ENCODE results near the gene WNT7A. TPM values are rescaled to one million over a fixed set of nuclear protein-coding genes. Genes with fewer than 3 reads are reported as not detected.

Gene WNT7A
- total RNA-seq, 1 donor from 2014 or later: 0.44 TPM

DNA sequence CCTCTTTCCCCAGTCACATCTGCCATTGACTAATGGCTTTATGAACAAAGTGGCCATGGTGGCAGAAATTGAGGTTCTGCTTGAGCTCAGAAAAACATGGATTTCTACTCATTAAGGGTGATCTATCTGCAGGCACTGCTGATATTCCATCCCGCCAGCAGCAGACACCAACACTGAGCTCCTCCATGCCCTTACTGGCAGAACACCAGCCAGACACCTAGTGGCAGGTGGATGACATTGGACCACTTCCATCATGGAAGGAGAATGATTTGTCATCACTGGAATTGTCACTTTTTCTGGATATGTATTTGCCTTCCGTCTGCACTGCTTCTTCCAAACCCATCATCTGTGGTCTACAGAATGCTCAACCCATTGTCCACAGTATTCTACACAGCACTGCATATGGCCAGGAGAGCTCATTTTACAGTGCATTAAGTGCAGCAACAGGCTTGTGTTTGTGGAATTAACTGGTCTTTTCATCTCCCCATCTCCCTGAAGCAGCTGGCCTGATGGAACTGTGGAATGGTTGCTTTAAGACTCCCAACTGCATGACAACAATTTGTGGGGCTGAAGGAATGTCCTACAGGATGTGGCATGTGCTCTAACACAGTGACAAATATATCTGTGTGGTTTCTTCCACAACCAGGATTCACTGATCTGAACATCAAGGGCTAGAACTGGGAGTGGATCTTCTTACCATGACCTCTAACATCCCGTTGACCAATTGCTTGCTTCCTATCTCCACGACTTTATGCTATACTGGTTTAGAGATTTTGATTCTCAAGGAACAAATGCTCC lies 103.4 kb downstream of the WNT7A start:
- intact Hi-C loops (cut with micrococcal nuclease): no loop called here

DNA sequence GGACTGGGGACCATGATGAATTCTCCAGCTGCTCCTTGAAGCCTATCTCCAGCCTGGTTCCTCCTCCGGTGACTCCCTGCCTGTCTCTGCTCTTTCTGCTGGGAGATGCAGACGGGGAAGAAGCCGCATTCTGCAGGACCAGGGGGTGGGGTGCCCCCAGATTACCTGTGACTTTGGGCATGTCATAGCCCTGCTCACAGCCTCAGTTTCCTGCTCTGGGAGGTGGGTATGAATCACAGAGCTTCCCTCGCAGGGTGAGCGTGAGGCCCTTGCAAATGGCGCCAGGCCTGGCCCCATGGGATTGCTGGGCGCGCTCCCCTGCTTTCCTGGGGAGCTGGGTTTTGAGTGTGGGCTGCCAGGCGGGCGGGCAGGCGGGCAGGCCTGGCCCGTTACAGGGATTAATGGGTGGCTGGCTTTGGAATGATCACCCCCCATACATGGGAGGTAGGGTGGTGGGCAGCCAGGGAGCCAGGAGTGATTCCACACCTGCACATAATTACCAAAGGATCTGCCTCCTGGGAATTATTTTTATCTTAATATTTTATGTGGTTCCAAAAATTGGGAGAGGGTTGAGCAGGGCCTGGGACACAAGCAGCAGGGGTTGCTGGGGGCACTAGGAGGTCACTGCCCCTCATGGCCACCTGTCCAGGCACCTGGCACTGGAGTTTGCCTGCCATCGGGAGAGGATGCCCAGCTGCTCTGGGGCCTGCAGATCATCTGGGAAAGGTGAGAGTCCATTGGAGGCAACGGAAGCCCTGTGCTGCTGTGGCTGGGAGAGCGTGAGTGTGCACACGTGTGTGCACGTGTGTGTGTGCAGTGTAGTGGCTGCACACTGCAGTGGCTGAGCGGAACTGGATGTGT lies 106.8 kb downstream of the WNT7A start:
- intact Hi-C loops (cut with micrococcal nuclease): no loop called here

DNA sequence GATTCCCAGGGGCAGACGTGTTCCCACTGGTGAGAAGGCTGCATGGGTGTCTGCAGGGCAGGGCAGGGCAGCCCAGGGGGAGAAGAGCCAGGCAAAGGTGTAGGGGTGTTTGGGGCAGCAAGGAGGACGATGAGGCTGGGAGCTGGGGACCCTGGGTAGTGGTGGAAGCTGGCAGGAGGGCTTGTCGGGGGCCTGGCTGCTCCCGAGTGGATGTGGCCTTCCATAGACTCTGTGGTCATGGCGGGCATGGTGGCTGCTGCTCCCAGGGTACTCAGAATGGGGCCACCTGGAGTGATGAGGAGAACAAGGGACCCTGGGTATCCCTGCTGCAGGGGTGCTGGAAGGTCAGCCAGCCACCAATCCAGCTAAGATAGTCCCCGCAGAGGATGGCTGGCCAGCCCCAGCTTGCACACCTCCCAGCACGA lies 107.5 kb downstream of the WNT7A start:
- intact Hi-C loops (cut with micrococcal nuclease): no loop called here

DNA sequence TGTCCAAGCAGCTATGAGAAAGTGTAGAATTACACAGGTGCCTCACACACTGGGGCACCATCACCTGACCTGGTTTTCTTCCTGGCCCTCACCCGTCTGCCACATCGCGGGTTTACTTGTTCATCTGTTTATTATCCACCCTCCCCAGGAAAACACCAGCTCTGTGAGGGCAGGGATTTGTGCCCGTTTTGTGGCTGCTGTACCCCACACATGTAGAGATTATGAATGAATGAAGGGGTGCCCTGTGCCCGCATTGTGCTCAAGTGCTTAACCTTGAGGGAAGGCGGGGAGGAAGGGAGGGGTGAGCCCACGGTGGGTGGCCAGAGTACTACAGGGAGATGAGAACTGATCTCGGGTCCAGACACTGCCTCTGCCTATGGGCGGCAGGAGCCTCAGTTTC lies 108.4 kb downstream of the WNT7A start:
- intact Hi-C loops (cut with micrococcal nuclease): no loop called here

DNA sequence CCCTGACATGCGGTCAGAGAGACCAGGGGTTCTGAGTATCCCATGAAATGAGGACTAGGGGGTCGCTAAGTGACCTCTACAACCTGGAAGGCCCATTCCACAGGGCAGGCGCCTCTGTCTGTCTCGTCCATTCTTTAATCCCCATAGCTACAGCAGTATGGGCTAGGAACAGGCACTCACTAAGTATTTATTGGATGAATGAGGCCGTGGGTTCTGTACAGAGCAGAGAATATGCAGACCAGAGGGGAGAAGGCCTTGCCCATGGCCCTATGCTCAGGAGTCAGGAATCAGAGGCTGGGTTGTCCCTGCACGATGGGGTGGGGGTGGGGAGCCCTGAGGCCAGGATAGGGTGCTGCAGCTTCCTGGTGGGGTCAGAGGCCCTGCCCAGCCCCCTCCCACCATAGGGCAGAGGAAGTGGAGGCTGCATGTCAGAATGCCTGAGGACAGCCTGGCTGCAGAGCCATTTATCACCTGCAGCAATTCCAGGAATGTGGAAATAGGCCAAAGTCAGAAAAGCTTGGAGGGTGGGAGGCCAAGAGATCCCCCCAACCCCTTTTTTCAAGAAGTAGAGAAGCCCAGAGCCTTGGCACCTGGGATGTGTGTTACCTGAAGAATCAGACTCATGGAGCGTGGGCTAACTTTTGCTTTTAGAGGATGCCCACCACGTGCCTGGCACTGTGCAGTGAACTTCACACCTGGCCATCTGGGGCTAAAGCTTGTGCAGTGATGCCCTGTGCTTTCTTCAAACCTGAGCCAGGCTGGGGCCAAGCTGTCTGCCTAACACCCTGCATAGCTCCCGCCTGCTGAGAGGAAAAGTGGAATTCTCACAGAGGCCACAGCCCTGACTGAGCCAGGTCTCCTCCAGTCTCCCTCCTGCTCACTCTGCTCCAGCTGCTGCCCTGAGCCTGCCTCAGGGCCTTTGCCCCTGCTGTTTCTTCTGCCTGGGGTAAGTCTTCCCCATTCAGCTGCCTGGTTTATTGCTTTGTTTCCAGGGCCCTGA lies 109.4 kb downstream of the WNT7A start:
- intact Hi-C loops (cut with micrococcal nuclease): no loop called here

DNA sequence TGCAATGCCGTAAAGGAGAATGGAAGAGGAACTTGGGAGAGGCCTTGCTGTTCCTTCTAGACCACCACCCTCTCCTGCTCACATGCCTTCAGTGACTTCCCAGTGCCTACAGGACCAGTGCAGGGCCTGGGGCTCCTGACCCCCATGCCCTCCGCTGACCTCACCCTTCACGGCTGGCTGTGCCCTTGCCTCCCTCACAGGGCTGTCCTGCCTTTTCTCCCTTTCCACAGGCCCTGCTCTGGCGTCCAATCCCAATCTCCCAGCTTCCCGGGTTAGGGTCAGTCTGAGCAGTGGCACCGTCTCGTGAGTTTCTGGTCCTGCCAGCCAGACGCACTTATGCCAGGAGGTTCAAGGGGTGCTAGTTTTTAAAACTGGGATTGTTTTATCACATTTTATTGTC lies 110.4 kb downstream of the WNT7A start:
- intact Hi-C loops (cut with micrococcal nuclease): no loop called here

DNA sequence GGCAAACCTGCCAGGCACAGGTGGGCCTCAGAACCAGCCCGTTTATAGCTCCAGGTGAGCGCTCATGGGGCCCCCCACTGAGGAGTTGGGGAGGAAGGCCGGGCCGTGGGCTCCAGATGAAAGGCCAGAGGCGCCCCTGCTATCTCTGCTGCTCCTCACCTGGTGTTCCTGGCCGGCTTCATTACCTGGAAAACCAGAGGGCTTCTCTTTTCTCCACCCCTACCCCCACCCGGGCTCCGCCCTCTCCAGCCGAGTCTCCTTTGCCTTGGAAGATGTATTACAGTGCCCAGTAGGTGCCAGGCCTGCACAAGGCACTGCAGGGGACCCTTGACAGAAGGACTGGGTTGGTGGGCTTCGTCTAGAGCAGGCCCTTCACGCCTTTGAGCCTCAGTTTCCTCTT lies 111.4 kb downstream of the WNT7A start:
- intact Hi-C loops (cut with micrococcal nuclease): no loop called here

DNA sequence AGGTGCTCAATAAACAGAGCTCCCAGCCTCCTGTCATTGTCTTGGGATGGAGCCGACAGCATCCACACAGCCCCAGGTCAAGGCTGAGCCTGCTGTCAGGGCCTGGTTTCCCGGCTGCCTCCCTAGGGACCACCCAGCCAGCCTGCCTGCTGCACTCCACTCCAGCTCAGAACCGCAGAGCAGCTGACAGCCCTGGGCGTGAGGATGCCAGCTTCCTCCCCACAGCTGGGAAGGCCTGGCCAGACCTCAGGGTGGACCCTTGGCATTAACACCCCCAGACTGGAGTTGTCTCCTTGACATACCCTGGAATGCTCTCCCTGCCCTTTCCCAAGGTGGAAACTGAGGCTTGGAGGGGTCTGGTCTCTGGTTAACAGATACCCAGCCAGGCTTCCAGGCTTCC lies 112.0 kb downstream of the WNT7A start:
- intact Hi-C loops (cut with micrococcal nuclease): no loop called here

DNA sequence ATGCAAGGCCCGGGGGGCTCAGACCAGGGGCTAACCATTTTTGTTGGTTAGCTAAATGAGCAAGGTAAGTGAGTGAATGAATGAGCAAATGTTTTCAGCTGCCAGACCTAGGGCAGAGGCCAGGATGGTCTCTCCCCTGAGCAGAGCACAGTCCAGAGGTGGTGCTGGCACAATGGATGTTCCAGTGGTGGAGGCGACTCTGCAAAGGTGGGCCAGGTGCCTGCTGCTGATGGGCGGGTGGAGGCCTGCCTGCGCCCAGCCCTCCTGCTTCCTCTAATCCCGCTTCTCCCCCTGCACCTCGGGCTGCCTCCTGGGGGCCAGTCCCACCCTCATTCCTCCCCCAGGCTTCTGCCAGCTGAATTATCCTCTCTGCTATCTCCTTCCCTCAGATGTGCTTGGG lies 112.8 kb downstream of the WNT7A start:
- intact Hi-C loops (cut with micrococcal nuclease): no loop called here

Other genes with a start within 250 kb of the WNT7A start
- gene CHCHD4, start 244.8 kb upstream of the WNT7A start, total RNA-seq: 13.8 and 14.5 TPM in 2 replicates
- gene TMEM43, start 245.0 kb upstream of the WNT7A start, total RNA-seq: 47.7 and 48.2 TPM in 2 replicates